HCT116 (cell line): ENCODE results near the gene EZH1. TPM values are rescaled to one million over a fixed set of nuclear protein-coding genes. Genes with fewer than 3 reads are reported as not detected.

Experiments
- ATAC-seq: fragments of 200-7000 bp; cut with Tn5 transposase; 2 replicates; pipeline ENCODE4 v1.9.1; 2020; ENCODE audit warnings: mild to moderate bottlenecking, moderate library complexity
- BruUV-seq: library from RNA; stranded (reverse); fragments of 400-500 nt; replicated peaks from 2 replicates; lab custom pipeline; 2021; lab: Mats Ljungman, UMichigan
- CTCF ChIA-PET: fragments of 300-600 bp; sonication (Branson Sonifier 250); formaldehyde crosslinking; loops from one replicate; lab custom pipeline; 2021; ENCODE audit warnings: antibody characterized with exemption; lab: Charles Lee
- POLR2A ChIA-PET: fragments of 300-600, 350-600 bp; sonication (Branson Sonifier 250); formaldehyde crosslinking; loops from one replicate; lab custom pipeline; 2021; ENCODE audit warnings: antibody characterized with exemption; lab: Charles Lee
- RAD21 ChIA-PET, 2 experiments: fragments of 300-600 bp; sonication (Branson Sonifier 250); formaldehyde crosslinking; loops; one replicate each; lab custom pipeline; 2023; ENCODE audit warnings: low total read pairs in 2 of 2; ENCODE audit not compliant: uncharacterized antibody in 2 of 2, unreplicated experiment in 2 of 2, low non-redundant PET in 1 of 2; lab: Charles Lee
- DNase-seq: peaks from one replicate; pipeline ENCODE4 v3.0.0-alpha.2; 2010; ENCODE audit warnings: low read depth, low spot score
- H2AFZ ChIP-seq: fragments of 200-600 bp; shearing (Covaris generic), sonication (generic); 2 replicates; pipeline ENCODE4 v1.6.1; 2017; ENCODE audit warnings: low read depth, mixed run types, mixed read lengths, antibody characterized with exemption, low read length; ENCODE audit not compliant: poor library complexity, severe bottlenecking
- H3K27ac ChIP-seq: 2 replicates; pipeline ENCODE4 v1.5.1; 2012; ENCODE audit warnings: low read depth, low read length
- H3K27me3 ChIP-seq: fragments of 200-600 bp; sonication (generic); 2 replicates; pipeline ENCODE4 v1.6.1; 2016; ENCODE audit warnings: mixed run types, low read length, mixed read lengths; ENCODE audit not compliant: insufficient read depth
- H3K36me3 ChIP-seq, 2 experiments: fragments of 200-500 bp in 1 of 2; fragments of 200-600 bp in 1 of 2; sonication (Bioruptor generic) in 1 of 2; sonication (generic) in 1 of 2; 2 replicates each; pipeline versions ENCODE4 v1.5.1 to v1.6.1; 2014 to 2016; ENCODE audit warnings: low read length in 2 of 2, inconsistent platforms in 1 of 2, mixed read lengths in 1 of 2, mixed run types in 1 of 2; ENCODE audit not compliant: insufficient read depth in 2 of 2, control insufficient read depth in 1 of 2
- H3K4me1 ChIP-seq, 2 experiments: fragments of 200-600 bp in 1 of 2; sonication (generic) in 1 of 2; 2 replicates each; pipeline versions ENCODE4 v1.5.1 to v1.6.1; 2012 to 2017; ENCODE audit warnings: low read length in 2 of 2, inconsistent platforms in 1 of 2, mild to moderate bottlenecking in 1 of 2, mixed read lengths in 1 of 2, mixed run types in 1 of 2, moderate library complexity in 1 of 2; ENCODE audit not compliant: insufficient read depth in 2 of 2, control insufficient read depth in 1 of 2
- H3K4me2 ChIP-seq: fragments of 200-600 bp; sonication (generic); 2 replicates; pipeline ENCODE4 v1.6.1; 2017; ENCODE audit warnings: mixed run types, low read length, mixed read lengths
- H3K4me3 ChIP-seq, 2 experiments: fragments of 200-600 bp in 1 of 2; sonication (generic) in 1 of 2; replicated peaks in 1 of 2; 2 replicates each; pipeline ENCODE4 v1.5.1; 2011 to 2016; ENCODE audit warnings: low read length in 2 of 2, control low read depth in 1 of 2, low read depth in 1 of 2, mild to moderate bottlenecking in 1 of 2, mixed read lengths in 1 of 2, mixed run types in 1 of 2
- H3K79me2 ChIP-seq: fragments of 200-600 bp; sonication (generic); 2 replicates; pipeline ENCODE4 v1.6.1; 2017; ENCODE audit warnings: mild to moderate bottlenecking, mixed run types, low read length, moderate library complexity, mixed read lengths; ENCODE audit not compliant: insufficient read depth
- H3K9ac ChIP-seq: fragments of 200-600 bp; sonication (generic); 2 replicates; pipeline ENCODE4 v1.6.1; 2016; ENCODE audit warnings: low read length, mixed read lengths
- H3K9me2 ChIP-seq: fragments of 200-600 bp; sonication (generic), shearing (Covaris generic); 2 replicates; pipeline ENCODE4 v1.6.1; 2017; ENCODE audit warnings: mixed run types, mild to moderate bottlenecking, moderate library complexity; ENCODE audit not compliant: insufficient read depth
- H3K9me3 ChIP-seq, 2 experiments: fragments of 200-500 bp in 1 of 2; fragments of 200-600 bp in 1 of 2; sonication (Bioruptor generic) in 1 of 2; sonication (generic) in 1 of 2; 2 replicates each; pipeline ENCODE4 v1.6.1; 2014 to 2017; ENCODE audit warnings: low read length in 2 of 2, mixed read lengths in 2 of 2, inconsistent platforms in 1 of 2, low read depth in 1 of 2, mild to moderate bottlenecking in 1 of 2, mixed run types in 1 of 2, moderate library complexity in 1 of 2; ENCODE audit not compliant: control insufficient read depth in 1 of 2, insufficient read depth in 1 of 2
- H4K20me1 ChIP-seq: fragments of 200-600 bp; sonication (generic), shearing (Covaris generic); 2 replicates; pipeline ENCODE4 v1.6.1; 2017; ENCODE audit warnings: mixed run types, mild to moderate bottlenecking, moderate library complexity; ENCODE audit not compliant: insufficient read depth
- ATF3 ChIP-seq: IDR thresholded peaks from 2 replicates; pipeline ENCODE4 v1.6.1; 2012
- CBX3 ChIP-seq: IDR thresholded peaks from 2 replicates; pipeline ENCODE4 v1.6.1; 2012; ENCODE audit warnings: low read depth
- CEBPB ChIP-seq: IDR thresholded peaks from 2 replicates; pipeline ENCODE4 v1.6.1; 2012; ENCODE audit warnings: low read depth
- EGR1 ChIP-seq: IDR thresholded peaks from 2 replicates; pipeline ENCODE4 v1.6.1; 2012; ENCODE audit warnings: low read depth
- FOSL1 ChIP-seq: IDR thresholded peaks from 2 replicates; pipeline ENCODE4 v1.6.1; 2012; ENCODE audit warnings: low read depth
- JUND ChIP-seq: IDR thresholded peaks from 2 replicates; pipeline ENCODE4 v1.6.1; 2012
- MAX ChIP-seq: IDR thresholded peaks from 2 replicates; pipeline ENCODE4 v1.6.1; 2012
- POLR2A ChIP-seq: IDR thresholded peaks from 2 replicates; pipeline ENCODE4 v1.7.0; 2011; ENCODE audit warnings: borderline replicate concordance; ENCODE audit not compliant: insufficient read depth, insufficient read length; ENCODE audit errors: extremely low read depth
- POLR2AphosphoS5 ChIP-seq: IDR thresholded peaks from 2 replicates; pipeline ENCODE4 v1.6.1; 2011; ENCODE audit warnings: mild to moderate bottlenecking, low read depth, low read length, moderate library complexity
- RAD21 ChIP-seq: IDR thresholded peaks from 2 replicates; pipeline ENCODE4 v1.6.1; 2012; ENCODE audit warnings: low read depth, mild to moderate bottlenecking
- TCF7L2 ChIP-seq: IDR thresholded peaks from 2 replicates; pipeline ENCODE4 v1.7.0; 2011; ENCODE audit warnings: borderline replicate concordance, inconsistent platforms; ENCODE audit not compliant: insufficient read depth, insufficient read length; ENCODE audit errors: extremely low read depth
- ZBTB33 ChIP-seq: IDR thresholded peaks from 2 replicates; pipeline ENCODE4 v1.6.1; 2011; ENCODE audit warnings: mild to moderate bottlenecking, low read length, moderate library complexity; ENCODE audit not compliant: insufficient replicate concordance; ENCODE audit errors: extremely low read depth
- ZNF274 ChIP-seq: fragments of 200-500 bp; sonication (Bioruptor generic); IDR thresholded peaks from 2 replicates; pipeline ENCODE4 v1.6.1; 2014; ENCODE audit warnings: mild to moderate bottlenecking, low read depth, low read length, inconsistent platforms
- intact Hi-C: fragments of 100-400 bp; cut with micrococcal nuclease; formaldehyde crosslinking; loops from 2 replicates; pipeline ENCODE4 v1.10.0; 2022
- total RNA-seq: library from RNA; stranded (reverse); gene quantifications from one replicate; pipeline ENCODE4 v1.2.1, GENCODE V29; 2021; ENCODE audit not compliant: unreplicated experiment

EZH1 gene
- total RNA-seq, 1 experiment from 2014 or later = 29.3 TPM

- no TSS peak for BruUV-seq
These were observed 29.4 kb upstream of the EZH1 start for GRCh38 chr17:42774066-42774745.

GRCh38 chr17:42773290-42774035 is 28.6 kb upstream of the EZH1 start, which contains the start of gene VPS25:
TSS of gene VPS25 (plus strand) at chr17:42773449. CDS start at chr17:42773476, 27 bp downstream.
- no peaks in the 10 kb centered on the region for H3K27me3 ChIP-seq
- H3K9me2 ChIP-seq = no peaks in the 10 kb centered on the region
- peak within 1 kb of the TSS; percentile 82 for H3K9ac ChIP-seq
- no peaks in the 10 kb centered on the region for H3K9me3 ChIP-seq
- ChIA-PET RAD21 (no interaction called here), POLR2A (interaction anchor here (0.6 to 1.6 kb wide), 4 partner anchors 10 to 196 kb away, joined by 3 to 5 read pairs (median 4); partner anchors contain the start of gene PSMC3IP), CTCF (interaction anchor here (0.6 to 3.6 kb wide), 2 partner anchors 10 to 178 kb away, joined by 3 to 24 read pairs; no protein-coding TSS in a partner anchor)
- H3K27ac ChIP-seq = peak within 1 kb of the TSS; percentile 65
- DNase-seq = peak; percentile 75
- H2AFZ ChIP-seq = peak within 1 kb of the TSS; percentile 72
- peaks cover 19% of the 10 kb centered on the region for H3K79me2 ChIP-seq
- peak within 1 kb of the TSS; percentile 74 for H3K4me2 ChIP-seq
- peak within 1 kb of the TSS; percentile 85 to 99 for H3K4me3 ChIP-seq
- TSS peak; percentile 75 for BruUV-seq
- ATAC-seq = peak; percentile 94
- no peaks in the 10 kb centered on the region for H4K20me1 ChIP-seq
- intact Hi-C loops = no loop called here
- H3K4me1 ChIP-seq = peaks cover 8 to 12% of the 10 kb centered on the region in 2 experiments; a peak in 2 of 4 replicates
- H3K36me3 ChIP-seq = peaks cover under 1 to 14% of the 10 kb centered on the region in 2 experiments
- TF ChIP-seq ATF3 (no peak), EGR1 (0 out of 2 replicates have a peak, but pooled peaks have one; percentile 34), MAX (peak; percentile 68), POLR2AphosphoS5 (peak; percentile 97), ZBTB33 (peak; percentile 72), ZNF274 (no peak), JUND (peak; percentile 18; the same call in 1 of the 2 replicates), FOSL1 (peak; percentile 13; the same call in 1 of the 2 replicates), TCF7L2 (no peak)

More at GRCh38 chr17:42774066-42774745, 29.4 kb upstream of the EZH1 start:
- peaks cover 8 to 12% of the 10 kb centered on the region in 2 experiments; a peak in 2 of 4 replicates for H3K4me1 ChIP-seq
- H2AFZ ChIP-seq = no peak overlapping the region
- no peaks in the 10 kb centered on the region for H3K27me3 ChIP-seq
- no peaks in the 10 kb centered on the region for H3K9me2 ChIP-seq
- peaks cover 8 to 20% of the 10 kb centered on the region in 2 experiments for H3K36me3 ChIP-seq
- no peak for ATAC-seq
- no peaks in the 10 kb centered on the region for H3K9me3 ChIP-seq
- H3K79me2 ChIP-seq = peaks cover 19% of the 10 kb centered on the region
- no peak for DNase-seq
- ChIA-PET CTCF (interaction anchor here (3.6 kb wide), 1 partner anchor 11 kb away, joined by 24 read pairs; no protein-coding TSS in a partner anchor), RAD21 (no interaction called here), POLR2A (interaction anchor here (0.6 kb wide), 1 partner anchor 48 kb away, joined by 3 read pairs; no protein-coding TSS in a partner anchor)
- H3K4me2 ChIP-seq = peak overlapping the region; percentile 74
- intact Hi-C loops = no loop called here
- peak overlapping the region; percentile 85 to 99 for H3K4me3 ChIP-seq
- H3K27ac ChIP-seq = peak overlapping the region; percentile 65
- no peaks in the 10 kb centered on the region for H4K20me1 ChIP-seq
- no peak for TF ChIP-seq ATF3
- TF ChIP-seq CBX3 = no peak
- TF ChIP-seq POLR2A = no peak
- no peak for TF ChIP-seq CEBPB
- TF ChIP-seq RAD21 = no peak
- peak overlapping the region; percentile 82 for H3K9ac ChIP-seq
